Stomach (tissue), 4 donors: ENCODE results near the gene PPP1R14C.
"Not testable (repeated sequence)": the region's sequence is repeated elsewhere in the genome, so short reads cannot be mapped to it uniquely, and the experiment has no call there.

Source experiments
- CTCF ChIP-seq, 7 experiments: fragments of 450-650 bp in 4 of 7; fragments of 200-600 bp in 3 of 7; sonication (generic) in 3 of 7; IDR thresholded peaks; one replicate each; pipeline ENCODE4 v1.5.1; 2016 to 2019; ENCODE audit warnings: antibody characterized with exemption in 7 of 7, control low read depth in 2 of 7, mild to moderate bottlenecking in 1 of 7
- EP300 ChIP-seq: sonication (generic); formaldehyde crosslinking; IDR thresholded peaks from one replicate; pipeline ENCODE4 v1.6.1; 2017; ENCODE audit warnings: antibody characterized with exemption
- POLR2A ChIP-seq, 4 donors: fragments of 450-650 bp; IDR thresholded peaks; one replicate each; pipeline ENCODE4 v1.6.1; 2016; ENCODE audit warnings: antibody characterized with exemption in 4 of 4, control low read depth in 2 of 4, mild to moderate bottlenecking in 1 of 4, moderate library complexity in 1 of 4
- POLR2AphosphoS5 ChIP-seq, 3 donors: sonication (generic); formaldehyde crosslinking; IDR thresholded peaks; one replicate each; pipeline ENCODE4 v1.6.1; 2016; ENCODE audit warnings: antibody characterized with exemption in 3 of 3

GRCh38 chr6:150179907-150180424, 37.1 kb downstream of the PPP1R14C start:
- TF ChIP-seq POLR2AphosphoS5 (IDR thresholded peaks at IDR 0.05); CTCF (IDR thresholded peaks at IDR 0.05); POLR2A (IDR thresholded peaks at IDR 0.05); EP300: not testable (repeated sequence)
